ENCODE results near the gene UNC45B. TPM values are rescaled to one million over a fixed set of nuclear protein-coding genes. Genes with fewer than 3 reads are reported as not detected.

UNC45B gene
- total and polyA plus RNA-seq, 2 donors (not counting 3 experiments of a cell fraction or from before 2014, with no cell fraction given) = not detected

DNA sequence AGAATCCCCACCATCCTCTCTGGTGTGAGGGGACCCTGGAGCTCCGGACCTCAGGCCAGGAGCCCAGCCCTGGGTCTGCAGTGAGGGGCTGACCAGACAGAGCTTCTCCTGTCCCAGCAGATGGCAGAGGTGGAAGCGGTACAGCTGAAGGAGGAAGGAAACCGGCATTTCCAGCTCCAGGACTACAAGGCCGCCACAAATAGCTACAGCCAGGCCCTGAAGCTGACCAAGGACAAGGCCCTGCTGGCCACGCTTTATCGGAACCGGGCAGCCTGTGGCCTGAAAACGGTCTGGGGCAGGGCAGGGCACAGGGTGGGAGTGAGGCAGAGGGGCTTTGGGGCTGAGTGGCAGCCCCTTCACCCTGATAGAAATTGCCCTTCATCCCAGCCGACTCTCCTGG is 527 bp downstream of the UNC45B start:
- no peak for TF ChIP-seq POLR2AphosphoS5 (IDR thresholded peaks at IDR 0.05; ENCODE audit: insufficient read depth, low read depth, low read length)
- TF ChIP-seq JUN (IDR thresholded peaks at IDR 0.05; ENCODE audit: borderline replicate concordance, insufficient read depth, insufficient read length, low read depth) = no peak
- TF ChIP-seq, protein P1, sequence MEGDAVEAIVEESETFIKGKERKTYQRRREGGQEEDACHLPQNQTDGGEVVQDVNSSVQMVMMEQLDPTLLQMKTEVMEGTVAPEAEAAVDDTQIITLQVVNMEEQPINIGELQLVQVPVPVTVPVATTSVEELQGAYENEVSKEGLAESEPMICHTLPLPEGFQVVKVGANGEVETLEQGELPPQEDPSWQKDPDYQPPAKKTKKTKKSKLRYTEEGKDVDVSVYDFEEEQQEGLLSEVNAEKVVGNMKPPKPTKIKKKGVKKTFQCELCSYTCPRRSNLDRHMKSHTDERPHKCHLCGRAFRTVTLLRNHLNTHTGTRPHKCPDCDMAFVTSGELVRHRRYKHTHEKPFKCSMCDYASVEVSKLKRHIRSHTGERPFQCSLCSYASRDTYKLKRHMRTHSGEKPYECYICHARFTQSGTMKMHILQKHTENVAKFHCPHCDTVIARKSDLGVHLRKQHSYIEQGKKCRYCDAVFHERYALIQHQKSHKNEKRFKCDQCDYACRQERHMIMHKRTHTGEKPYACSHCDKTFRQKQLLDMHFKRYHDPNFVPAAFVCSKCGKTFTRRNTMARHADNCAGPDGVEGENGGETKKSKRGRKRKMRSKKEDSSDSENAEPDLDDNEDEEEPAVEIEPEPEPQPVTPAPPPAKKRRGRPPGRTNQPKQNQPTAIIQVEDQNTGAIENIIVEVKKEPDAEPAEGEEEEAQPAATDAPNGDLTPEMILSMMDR (IDR thresholded peaks at IDR 0.05; ENCODE audit: extremely low read depth in 1 of 2, insufficient read depth in 1 of 2, low read depth in 1 of 2, low read length in 2 of 2) = no peak
- no peak for TF ChIP-seq FOS (IDR thresholded peaks at IDR 0.05; ENCODE audit: borderline replicate concordance, insufficient read depth, low read length)
- no peak for TF ChIP-seq EZH2 (IDR thresholded peaks at IDR 0.05; ENCODE audit: borderline replicate concordance, low read depth, low read length, severe bottlenecking)
- TF ChIP-seq GATA2 (IDR thresholded peaks at IDR 0.05; ENCODE audit: insufficient read depth, insufficient read length, low read depth, low read length) = no peak
- no peak for TF ChIP-seq MYC (IDR thresholded peaks at IDR 0.05; ENCODE audit: low read depth, low read length)
- no peak for TF ChIP-seq POLR2A (IDR thresholded peaks at IDR 0.05; ENCODE audit: low read depth, low read length)
- TF ChIP-seq, protein P2, sequence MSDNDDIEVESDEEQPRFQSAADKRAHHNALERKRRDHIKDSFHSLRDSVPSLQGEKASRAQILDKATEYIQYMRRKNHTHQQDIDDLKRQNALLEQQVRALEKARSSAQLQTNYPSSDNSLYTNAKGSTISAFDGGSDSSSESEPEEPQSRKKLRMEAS (IDR thresholded peaks at IDR 0.05; ENCODE audit: insufficient read depth, insufficient read length) = no peak
- Histone ChIP-seq H3K79me2 (ENCODE audit: control insufficient read depth, insufficient read depth, low read length) (no peaks in the 10 kb centered on the region), H3K36me3 (ENCODE audit: control insufficient read depth in 2 of 2, extremely low read depth in 1 of 2, insufficient read depth in 2 of 2, low read length in 2 of 2) (no peaks in the 10 kb centered on the region), H3K9me3 (replicated peaks; ENCODE audit: control insufficient read depth, insufficient read depth, low read length) (no peaks in the 10 kb centered on the region), H3K9me1 (replicated peaks; ENCODE audit: control insufficient read depth, extremely low read depth, insufficient read depth, low read length) (no peaks in the 10 kb centered on the region), H3K27ac (ENCODE audit: insufficient read depth, low read depth, low read length) (no peak overlapping the region), H3K9ac (replicated peaks; ENCODE audit: extremely low read depth, insufficient read depth, low read length) (no peak overlapping the region), H4K20me1 (replicated peaks; ENCODE audit: control insufficient read depth, extremely low read depth, insufficient read depth, low read length) (no peaks in the 10 kb centered on the region), H3K4me2 (ENCODE audit: insufficient read depth, low read length) (no peak overlapping the region), H3K4me1 (ENCODE audit: control insufficient read depth, extremely low read depth, insufficient read depth, low read length) (no peaks in the 10 kb centered on the region), H2AFZ (ENCODE audit: low read depth, low read length) (no peak overlapping the region), H3K4me3 (replicated peaks in 1 of 3; ENCODE audit: insufficient read depth in 1 of 3, low read depth in 1 of 3, low read length in 3 of 3) (no peak overlapping the region), H3K27me3 (ENCODE audit: control insufficient read depth in 2 of 2, insufficient read depth in 2 of 2, low read length in 2 of 2) (peaks cover 4 to 11% of the 10 kb centered on the region in 2 experiments)
- CTCF ChIA-PET = interaction anchor here (0.8 to 1.4 kb wide), 5 partner anchors 23 to 606 kb away, joined by 3 to 4 read pairs (median 3); no protein-coding TSS in a partner anchor
- FAIRE-seq (no peak), DNase-seq (ENCODE audit: low read depth, low spot score) (no peak)
- POLR2A ChIA-PET = no interaction called here
- intact Hi-C loops (cut with micrococcal nuclease) = loop anchor here (10.0 kb wide), 1 partner anchor 387 kb away; the partner anchor contains the start of gene SLFN12L
- dilution Hi-C loops (cut with MboI; ENCODE audit: extremely low pct_ligation_motif_present, low sequenced_read_pairs) = no loop called here
- BruUV-seq (replicated peaks) = no TSS peak

Data from endothelial cell of umbilical vein (primary cell).